GM23248 (cell line): ENCODE results near the gene ERG. TPM values are rescaled to one million over a fixed set of nuclear protein-coding genes. Genes with fewer than 3 reads are reported as not detected.

ENCODE experiments used
- DNase-seq: peaks from one replicate; pipeline ENCODE4 v3.0.0-alpha.2; 2015
- H2AFZ ChIP-seq: fragments of 200-600 bp; sonication (generic); 2 replicates; pipeline ENCODE4 v1.6.1; 2016; ENCODE audit warnings: antibody characterized with exemption
- H3F3A ChIP-seq: fragments of 200-600 bp; sonication (generic); 2 replicates; pipeline ENCODE4 v1.6.1; 2016; ENCODE audit warnings: mild to moderate bottlenecking, antibody characterized with exemption, mixed run types; ENCODE audit not compliant: insufficient read depth
- H3K27ac ChIP-seq: fragments of 200-600 bp; sonication (generic); 2 replicates; pipeline ENCODE4 v1.5.1; 2016; ENCODE audit warnings: mild to moderate bottlenecking
- H3K27me3 ChIP-seq: fragments of 200-600 bp; sonication (generic); replicated peaks from 2 replicates; pipeline ENCODE4 v1.6.1; 2016; ENCODE audit warnings: mild to moderate bottlenecking; ENCODE audit not compliant: insufficient read depth
- H3K36me3 ChIP-seq: fragments of 200-600 bp; sonication (generic); 2 replicates; pipeline ENCODE4 v1.6.1; 2016; ENCODE audit warnings: low read depth, mild to moderate bottlenecking
- H3K4me1 ChIP-seq: fragments of 200-600 bp; sonication (generic); 2 replicates; pipeline ENCODE4 v1.6.1; 2016; ENCODE audit warnings: mild to moderate bottlenecking; ENCODE audit not compliant: insufficient read depth
- H3K4me2 ChIP-seq: fragments of 200-600 bp; sonication (generic); one replicate; pipeline ENCODE4 v1.6.1; 2016; ENCODE audit warnings: mild to moderate bottlenecking; ENCODE audit not compliant: unreplicated experiment
- H3K4me3 ChIP-seq: fragments of 200-600 bp; sonication (generic); 2 replicates; pipeline ENCODE4 v1.5.1; 2016; ENCODE audit warnings: mild to moderate bottlenecking
- H3K79me2 ChIP-seq: fragments of 200-600 bp; sonication (generic); 2 replicates; pipeline ENCODE4 v1.6.1; 2016; ENCODE audit warnings: mild to moderate bottlenecking; ENCODE audit not compliant: insufficient read depth
- H3K9ac ChIP-seq: fragments of 200-600 bp; sonication (generic); 2 replicates; pipeline ENCODE4 v1.6.1; 2016; ENCODE audit warnings: mild to moderate bottlenecking
- H3K9me2 ChIP-seq: fragments of 200-600 bp; sonication (generic); 2 replicates; pipeline ENCODE4 v1.6.1; 2016; ENCODE audit warnings: mixed run types, mild to moderate bottlenecking, moderate library complexity; ENCODE audit not compliant: insufficient read depth
- H3K9me3 ChIP-seq: fragments of 200-600 bp; sonication (generic); one replicate; pipeline ENCODE4 v1.6.1; 2017; ENCODE audit warnings: low read depth
- H4K20me1 ChIP-seq: fragments of 200-600 bp; sonication (generic); 2 replicates; pipeline ENCODE4 v1.6.0; 2016; ENCODE audit not compliant: insufficient read depth
- EZH2 ChIP-seq: fragments of 200-600 bp; sonication (generic); IDR thresholded peaks from 2 replicates; pipeline ENCODE4 v1.6.1; 2018; ENCODE audit warnings: antibody characterized with exemption, mild to moderate bottlenecking; ENCODE audit not compliant: insufficient read depth, poor library complexity, severe bottlenecking
- EZH2phosphoT487 ChIP-seq: fragments of 200-600 bp; sonication (generic); IDR thresholded peaks from 2 replicates; pipeline ENCODE4 v1.6.1; 2018; ENCODE audit warnings: antibody characterized with exemption, moderate library complexity, mild to moderate bottlenecking, low read depth; ENCODE audit not compliant: insufficient read depth
- WGBS, 2 experiments: methylation state at CpG; one replicate each; pipeline ENCODE4 v1.1.6; 2015 to 2017; ENCODE audit warnings: low lambda C conversion rate in 2 of 2, low coverage in 1 of 2; ENCODE audit errors: missing lambda C conversion rate in 2 of 2; 5-methylcytosine and 5-hydroxymethylcytosine counted together
- in situ Hi-C: fragments of 300-500 bp; cut with MboI; formaldehyde crosslinking; loops from 2 replicates; pipeline ENCODE4 v1.15.0; 2020
- polyA plus RNA-seq: library from polyadenylated mRNA; unstranded; fragments of >200 nt; fragmentation: Nextera tagmentation; extraction: Ambion mirVana; gene quantifications from 2 replicates; pipeline ENCODE4 v1.2.1, GENCODE V29; 2016
- total RNA-seq: library from RNA; depleted of rRNA; stranded (reverse); fragments of >200 nt; shearing (Covaris generic); gene quantifications from 2 replicates; pipeline ENCODE4 v1.2.3, GENCODE V29; 2014

Gene ERG
- total and polyA plus RNA-seq, 2 experiments from 2014 or later = 0.76 to 1.3 TPM

GRCh38 chr21:38413958-38414548 is 84.2 kb downstream of the ERG start:
- no peaks in the 10 kb centered on the region for H3K9me2 ChIP-seq
- H3K9me3 ChIP-seq = no peaks in the 10 kb centered on the region
- H4K20me1 ChIP-seq = no peaks in the 10 kb centered on the region
- in situ Hi-C loops = no loop called here
- no peak overlapping the region for H3K4me2 ChIP-seq
- H3K27ac ChIP-seq = no peak overlapping the region
- H3K27me3 ChIP-seq = no peaks in the 10 kb centered on the region
- WGBS, 2 experiments = 75% methylated on average over 3 of the region's 3 CpGs
- no peak overlapping the region for H3K4me3 ChIP-seq
- H3K79me2 ChIP-seq = no peaks in the 10 kb centered on the region
- no peaks in the 10 kb centered on the region for H3K4me1 ChIP-seq
- no peaks in the 10 kb centered on the region for H3K36me3 ChIP-seq
- H2AFZ ChIP-seq = no peak overlapping the region
- TF ChIP-seq EZH2 = no peak
- DNase-seq = peak; percentile 15
- H3K9ac ChIP-seq = no peak overlapping the region
- no peaks in the 10 kb centered on the region for H3F3A ChIP-seq

GRCh38 chr21:38410466-38410865 is 87.8 kb downstream of the ERG start:
- Histone ChIP-seq H3K9me2 (no peaks in the 10 kb centered on the region), H3K4me2 (no peak overlapping the region), H3K36me3 (no peaks in the 10 kb centered on the region), H3K9me3 (no peaks in the 10 kb centered on the region), H3K27ac (no peak overlapping the region), H3K27me3 (no peaks in the 10 kb centered on the region), H3K9ac (no peak overlapping the region), H4K20me1 (no peaks in the 10 kb centered on the region), H3F3A (no peaks in the 10 kb centered on the region), H3K4me3 (no peak overlapping the region), H2AFZ (no peak overlapping the region), H3K4me1 (no peaks in the 10 kb centered on the region), H3K79me2 (no peaks in the 10 kb centered on the region)
- in situ Hi-C loops = no loop called here
- WGBS, 2 experiments = 46 to 47% methylated on average over 1 of the region's 1 CpG
- no peak for DNase-seq
- TF ChIP-seq EZH2phosphoT487 (no peak), EZH2 (no peak)

GRCh38 chr21:38409907-38410306 is 88.4 kb downstream of the ERG start:
- Histone ChIP-seq H3K36me3 (no peaks in the 10 kb centered on the region), H3K4me3 (no peak overlapping the region), H3K9me3 (no peaks in the 10 kb centered on the region), H3K27ac (no peak overlapping the region), H4K20me1 (no peaks in the 10 kb centered on the region), H3K4me2 (no peak overlapping the region), H3K27me3 (no peaks in the 10 kb centered on the region), H3K79me2 (no peaks in the 10 kb centered on the region), H3K9ac (no peak overlapping the region), H3K9me2 (no peaks in the 10 kb centered on the region), H3F3A (no peaks in the 10 kb centered on the region), H2AFZ (no peak overlapping the region), H3K4me1 (no peaks in the 10 kb centered on the region)
- DNase-seq = no peak
- TF ChIP-seq EZH2 = no peak
- no peak for TF ChIP-seq EZH2phosphoT487
- in situ Hi-C loops = no loop called here
- 73 to 74% methylated on average over 3 of the region's 3 CpGs for WGBS, 2 experiments

GRCh38 chr21:38404177-38404576 is 94.1 kb downstream of the ERG start:
- no peak for TF ChIP-seq EZH2phosphoT487
- TF ChIP-seq EZH2 = no peak
- Histone ChIP-seq H3K4me1 (no peaks in the 10 kb centered on the region), H2AFZ (no peak overlapping the region), H3K36me3 (no peaks in the 10 kb centered on the region), H3F3A (no peaks in the 10 kb centered on the region), H3K9ac (no peak overlapping the region), H3K27me3 (no peaks in the 10 kb centered on the region), H3K9me3 (no peaks in the 10 kb centered on the region), H3K4me2 (no peak overlapping the region), H3K9me2 (no peaks in the 10 kb centered on the region), H3K79me2 (no peaks in the 10 kb centered on the region), H3K27ac (no peak overlapping the region), H3K4me3 (no peak overlapping the region), H4K20me1 (no peaks in the 10 kb centered on the region)
- WGBS, 2 experiments = 79 to 82% methylated on average over 9 of the region's 9 CpGs
- in situ Hi-C loops = no loop called here
- DNase-seq = no peak

GRCh38 chr21:38402795-38403194 is 95.5 kb downstream of the ERG start:
- in situ Hi-C loops = no loop called here
- H3K4me1 ChIP-seq = no peaks in the 10 kb centered on the region
- no peak overlapping the region for H2AFZ ChIP-seq
- H3K79me2 ChIP-seq = no peaks in the 10 kb centered on the region
- DNase-seq = no peak
- no peak overlapping the region for H3K4me3 ChIP-seq
- H3K4me2 ChIP-seq = no peak overlapping the region
- no peaks in the 10 kb centered on the region for H3F3A ChIP-seq
- no peaks in the 10 kb centered on the region for H3K27me3 ChIP-seq
- TF ChIP-seq EZH2 (no peak), EZH2phosphoT487 (no peak)
- H3K36me3 ChIP-seq = no peaks in the 10 kb centered on the region
- H4K20me1 ChIP-seq = no peaks in the 10 kb centered on the region
- no peaks in the 10 kb centered on the region for H3K9me3 ChIP-seq
- 43 to 51% methylated on average over 6 of the region's 6 CpGs for WGBS, 2 experiments
- no peak overlapping the region for H3K27ac ChIP-seq
- H3K9me2 ChIP-seq = no peaks in the 10 kb centered on the region
- no peak overlapping the region for H3K9ac ChIP-seq
